Stomach (tissue), 9 donors: Measurements from ENCODE around the gene LRMDA. TPM values are rescaled to one million over a fixed set of nuclear protein-coding genes. Genes with fewer than 3 reads are reported as not detected.

ENCODE experiments used
- DNase-seq, 2 donors: peaks; one replicate each; pipeline versions ENCODE4 v3.0.0 to v3.0.0-alpha.2; 2013 to 2019
- H3K27ac ChIP-seq, 5 donors: fragments of 200-600 bp in 4 of 5; sonication (generic) in 4 of 5; one replicate each; pipeline ENCODE4 v1.5.1; 2013 to 2019; ENCODE audit warnings: mild to moderate bottlenecking in 1 of 5, moderate library complexity in 1 of 5
- H3K27me3 ChIP-seq, 3 donors: fragments of 200-600 bp; sonication (generic); one replicate each; pipeline ENCODE4 v1.5.1; 2017 to 2019; ENCODE audit warnings: mixed run types in 1 of 3
- H3K36me3 ChIP-seq, 4 donors: fragments of 200-600 bp; sonication (generic); 1 replicate in 3 of 4; 2 replicates in 1 of 4; pipeline ENCODE4 v1.5.1; 2016 to 2019
- H3K4me1 ChIP-seq, 4 donors: fragments of 200-600 bp; sonication (generic); one replicate each; pipeline ENCODE4 v1.5.1; 2016 to 2019
- H3K4me3 ChIP-seq, 4 donors: fragments of 200-600 bp; sonication (generic) in 3 of 4; one replicate each; pipeline ENCODE4 v1.5.1; 2016 to 2019; ENCODE audit warnings: mild to moderate bottlenecking in 1 of 4
- H3K9me3 ChIP-seq, 4 donors: fragments of 200-600 bp; sonication (generic); one replicate each; pipeline ENCODE4 v1.5.1; 2016 to 2019
- EP300 ChIP-seq: sonication (generic); formaldehyde crosslinking; IDR thresholded peaks from one replicate; pipeline ENCODE4 v1.6.1; 2017; ENCODE audit warnings: antibody characterized with exemption
- POLR2A ChIP-seq, 4 donors: fragments of 450-650 bp; IDR thresholded peaks; one replicate each; pipeline ENCODE4 v1.6.1; 2016; ENCODE audit warnings: antibody characterized with exemption in 4 of 4, control low read depth in 2 of 4, mild to moderate bottlenecking in 1 of 4, moderate library complexity in 1 of 4
- POLR2AphosphoS5 ChIP-seq, 3 donors: sonication (generic); formaldehyde crosslinking; IDR thresholded peaks; one replicate each; pipeline ENCODE4 v1.6.1; 2016; ENCODE audit warnings: antibody characterized with exemption in 3 of 3
- WGBS, 5 donors: extraction: QIAGEN DNeasy Blood & Tissue Kit in 3 of 5; methylation state at CpG; one replicate each; pipeline versions ENCODE4 v1.1.5 to v1.1.7; 2013 to 2018; 5-methylcytosine and 5-hydroxymethylcytosine counted together
- intact Hi-C: fragments of 100-400 bp; cut with DNase I; formaldehyde crosslinking; loops from one replicate; pipeline ENCODE4 v1.15.1; 2023; ENCODE audit warnings: low total_unique reads
- polyA plus RNA-seq, 3 donors: library from polyadenylated mRNA; stranded (reverse); fragments of 200-250 nt; gene quantifications; one replicate each; pipeline ENCODE4 v1.2.3, GENCODE V29; 2013
- total RNA-seq, 5 donors: library from RNA; depleted of rRNA; stranded (reverse); fragments of >200 nt; gene quantifications; one replicate each; pipeline versions ENCODE4 v1.1.0 to v1.2.3, GENCODE V29; 2014 to 2016
- TF ChIP-seq, protein P1 (sequence below), 7 experiments: fragments of 450-650 bp in 4 of 7; fragments of 200-600 bp in 3 of 7; sonication (generic) in 3 of 7; IDR thresholded peaks; one replicate each; pipeline ENCODE4 v1.5.1; 2016 to 2019; ENCODE audit warnings: antibody characterized with exemption in 7 of 7, control low read depth in 2 of 7, mild to moderate bottlenecking in 1 of 7
- donor health status: healthy with polysubstance abuse.
- donor health status: Bipolar disorder and iron deficiency.
- donor health status: healthy.

The LRMDA gene
- total and polyA plus RNA-seq, 8 donors = 1.3 to 30.2 (median 13.6) TPM; not detected in 1

DNA sequence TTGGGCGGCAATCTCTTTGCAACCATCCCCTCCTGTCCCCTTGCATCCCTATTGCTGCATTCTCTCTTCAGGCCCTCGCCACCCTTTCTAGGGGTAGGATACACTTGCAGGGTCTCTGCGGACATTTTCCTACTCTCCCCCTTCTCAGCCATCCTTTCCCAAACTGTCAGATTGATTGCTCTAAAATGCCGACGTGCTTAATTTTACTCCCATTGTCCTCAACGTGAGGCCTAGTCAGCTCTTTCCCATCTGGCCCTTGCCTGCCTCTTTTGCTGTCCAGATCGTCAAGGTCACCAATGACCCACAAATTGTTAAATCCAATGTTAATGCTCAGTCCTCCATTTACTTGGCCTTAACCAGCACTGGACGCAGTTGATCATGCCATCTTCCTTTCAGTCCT, 12.7 kb upstream of the LRMDA start:
- no peaks in the 10 kb centered on the region for H3K27me3 ChIP-seq
- H3K4me3 ChIP-seq = no peak overlapping the region
- no peaks in the 10 kb centered on the region for H3K9me3 ChIP-seq
- WGBS, 5 donors = 93 to 98% (median 94%) methylated on average over 8 of the region's 8 CpGs
- no peak overlapping the region for H3K27ac ChIP-seq
- H3K36me3 ChIP-seq = no peaks in the 10 kb centered on the region
- TF ChIP-seq, protein P1, sequence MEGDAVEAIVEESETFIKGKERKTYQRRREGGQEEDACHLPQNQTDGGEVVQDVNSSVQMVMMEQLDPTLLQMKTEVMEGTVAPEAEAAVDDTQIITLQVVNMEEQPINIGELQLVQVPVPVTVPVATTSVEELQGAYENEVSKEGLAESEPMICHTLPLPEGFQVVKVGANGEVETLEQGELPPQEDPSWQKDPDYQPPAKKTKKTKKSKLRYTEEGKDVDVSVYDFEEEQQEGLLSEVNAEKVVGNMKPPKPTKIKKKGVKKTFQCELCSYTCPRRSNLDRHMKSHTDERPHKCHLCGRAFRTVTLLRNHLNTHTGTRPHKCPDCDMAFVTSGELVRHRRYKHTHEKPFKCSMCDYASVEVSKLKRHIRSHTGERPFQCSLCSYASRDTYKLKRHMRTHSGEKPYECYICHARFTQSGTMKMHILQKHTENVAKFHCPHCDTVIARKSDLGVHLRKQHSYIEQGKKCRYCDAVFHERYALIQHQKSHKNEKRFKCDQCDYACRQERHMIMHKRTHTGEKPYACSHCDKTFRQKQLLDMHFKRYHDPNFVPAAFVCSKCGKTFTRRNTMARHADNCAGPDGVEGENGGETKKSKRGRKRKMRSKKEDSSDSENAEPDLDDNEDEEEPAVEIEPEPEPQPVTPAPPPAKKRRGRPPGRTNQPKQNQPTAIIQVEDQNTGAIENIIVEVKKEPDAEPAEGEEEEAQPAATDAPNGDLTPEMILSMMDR (IDR thresholded peaks at IDR 0.05) = no peak
- TF ChIP-seq POLR2AphosphoS5 (IDR thresholded peaks at IDR 0.05) (no peak), EP300 (no peak), POLR2A (IDR thresholded peaks at IDR 0.05) (no peak)
- intact Hi-C loops = loop anchor here (10.0 kb wide), 1 partner anchor 496 kb away; no protein-coding TSS in a partner anchor
- DNase-seq = no peak
- H3K4me1 ChIP-seq = no peaks in the 10 kb centered on the region

DNA sequence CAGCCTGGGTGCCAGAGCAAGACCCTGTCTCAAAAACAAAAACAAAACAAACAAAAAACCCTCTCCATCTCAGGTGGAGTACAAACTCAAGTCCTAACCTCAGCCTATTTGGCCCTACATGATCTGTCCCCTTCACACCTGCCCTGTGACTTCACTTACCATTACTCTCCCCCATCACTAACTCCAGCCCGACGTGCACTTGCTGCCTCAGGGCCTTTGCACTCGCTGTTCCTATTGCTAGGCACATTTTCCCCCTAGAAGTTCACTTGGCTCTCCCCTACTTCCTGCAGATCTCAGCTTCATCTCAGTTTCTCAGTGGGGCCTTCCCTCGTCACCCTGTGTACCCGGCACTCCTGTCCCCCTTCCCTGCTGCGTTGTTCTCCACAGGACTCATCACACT, 8.5 kb upstream of the LRMDA start:
- H3K4me1 ChIP-seq = peaks cover 0 to 5% (median 4%) of the 10 kb centered on the region in 4 donors
- H3K27me3 ChIP-seq = no peaks in the 10 kb centered on the region
- intact Hi-C loops = no loop called here
- no peak overlapping the region for H3K4me3 ChIP-seq
- TF ChIP-seq POLR2A (IDR thresholded peaks at IDR 0.05) (no peak), EP300 (no peak), POLR2AphosphoS5 (IDR thresholded peaks at IDR 0.05) (no peak)
- TF ChIP-seq, protein P1 (IDR thresholded peaks at IDR 0.05) = no peak
- H3K9me3 ChIP-seq = no peaks in the 10 kb centered on the region
- 96 to 99% (median 99%) methylated on average over 6 of the region's 6 CpGs for WGBS, 5 donors
- H3K27ac ChIP-seq = no peak overlapping the region
- DNase-seq = no peak
- no peaks in the 10 kb centered on the region for H3K36me3 ChIP-seq

DNA sequence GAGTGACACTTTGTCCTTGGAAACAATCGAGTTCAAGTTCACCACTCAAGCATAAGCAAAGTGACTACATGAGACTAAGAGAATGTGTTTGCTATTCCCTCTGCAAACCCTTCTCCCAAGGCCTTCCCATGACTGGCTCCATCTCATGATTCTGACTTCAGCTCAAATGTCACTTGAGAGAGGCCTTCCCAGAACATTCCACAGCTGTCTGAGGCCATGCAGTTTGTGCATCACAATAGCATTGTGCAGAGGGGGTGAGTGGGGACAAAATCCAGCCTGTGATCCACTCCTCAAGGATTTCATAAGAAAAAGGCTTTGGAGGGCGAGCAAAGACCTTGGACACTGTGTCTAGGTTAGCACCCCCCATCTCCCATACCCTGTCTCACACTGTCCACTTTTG, 6.9 kb upstream of the LRMDA start:
- peaks cover 5 to 22% (median 18%) of the 10 kb centered on the region in 4 donors for H3K4me1 ChIP-seq
- no peaks in the 10 kb centered on the region for H3K36me3 ChIP-seq
- H3K9me3 ChIP-seq = no peaks in the 10 kb centered on the region
- H3K27ac ChIP-seq = no peak overlapping the region
- WGBS, 5 donors = 84 to 91% (median 88%) methylated on average over 2 of the region's 2 CpGs
- H3K27me3 ChIP-seq = no peaks in the 10 kb centered on the region
- no peak for DNase-seq
- no peak for TF ChIP-seq EP300
- TF ChIP-seq, protein P1 (IDR thresholded peaks at IDR 0.05) = no peak
- TF ChIP-seq POLR2A (IDR thresholded peaks at IDR 0.05) = no peak
- no peak for TF ChIP-seq POLR2AphosphoS5 (IDR thresholded peaks at IDR 0.05)
- intact Hi-C loops = no loop called here
- H3K4me3 ChIP-seq = no peak overlapping the region

DNA sequence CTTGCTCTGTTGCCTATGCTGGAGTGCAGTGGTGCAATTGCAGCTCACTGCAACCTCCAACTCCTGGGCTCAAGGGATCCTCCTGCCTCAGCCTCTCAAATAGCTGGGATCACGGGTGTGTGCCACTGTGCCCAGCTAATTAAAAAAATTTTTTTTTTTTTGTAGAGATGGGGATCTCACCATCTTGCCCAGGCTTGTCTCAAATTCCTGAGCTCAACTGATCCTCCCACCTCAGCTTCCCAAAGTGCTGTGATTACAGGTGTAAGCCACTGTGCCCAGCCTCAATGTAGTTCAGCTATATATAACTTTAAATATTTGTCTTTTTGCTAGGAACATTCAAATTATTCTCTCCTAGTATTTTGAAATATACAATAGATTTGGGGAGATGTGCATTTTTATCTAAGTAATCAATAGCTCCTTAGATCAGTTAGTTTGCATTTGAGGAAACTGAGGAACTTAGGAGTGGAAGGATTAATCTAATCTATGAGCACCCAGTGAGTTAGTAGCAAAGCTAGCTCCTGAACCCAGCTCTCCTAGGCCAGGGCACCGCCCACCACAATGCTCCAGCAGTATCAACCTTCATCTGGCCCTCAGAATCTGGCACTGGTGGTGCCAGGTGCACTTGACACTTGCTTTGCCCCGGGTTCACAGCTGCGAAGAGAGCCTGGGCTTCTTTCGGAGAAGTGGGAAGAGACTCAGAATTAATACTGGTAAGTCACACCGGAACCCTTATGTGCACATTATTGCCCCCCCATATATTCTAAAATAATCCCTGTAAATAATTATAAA, 5.9 kb upstream of the LRMDA start:
- 68 to 88% (median 86%) methylated on average over 6 of the region's 6 CpGs for WGBS, 5 donors
- no peak for TF ChIP-seq POLR2AphosphoS5 (IDR thresholded peaks at IDR 0.05)
- TF ChIP-seq EP300 = no peak
- TF ChIP-seq POLR2A (IDR thresholded peaks at IDR 0.05) = no peak
- TF ChIP-seq, protein P1 (IDR thresholded peaks at IDR 0.05) = no peak
- DNase-seq = no peak

More for the DNA sequence above, 5.9 kb upstream of the LRMDA start:
- Histone ChIP-seq H3K4me3 (no peak overlapping the region), H3K9me3 (no peaks in the 10 kb centered on the region), H3K27ac (no peak overlapping the region), H3K36me3 (no peaks in the 10 kb centered on the region), H3K4me1 (peaks cover 11 to 31% (median 28%) of the 10 kb centered on the region in 4 donors), H3K27me3 (no peaks in the 10 kb centered on the region)
- intact Hi-C loops = no loop called here
